Measurements from ENCODE around the gene MAN2A1.

The MAN2A1 gene

DNA sequence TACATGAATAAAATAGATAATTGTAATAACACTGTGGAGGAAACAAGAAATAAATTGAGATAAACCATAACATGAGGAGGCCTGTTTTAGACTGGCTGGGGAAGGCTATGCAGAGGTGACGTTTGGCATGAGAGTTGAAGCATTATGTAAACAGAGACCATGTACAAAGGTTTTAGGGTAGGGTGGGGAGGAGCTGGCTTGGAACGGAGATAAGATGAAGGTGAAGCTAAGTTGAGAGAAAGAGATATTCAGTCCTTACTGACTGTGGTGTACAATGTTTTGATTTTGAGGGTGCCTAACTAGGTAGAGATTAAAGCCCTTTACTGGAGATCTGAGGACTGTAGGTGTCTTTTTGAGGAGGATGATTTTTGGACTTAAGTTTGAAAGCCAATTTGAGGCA is 17.8 kb downstream of the MAN2A1 start:
- DNase-seq = no peak

DNA sequence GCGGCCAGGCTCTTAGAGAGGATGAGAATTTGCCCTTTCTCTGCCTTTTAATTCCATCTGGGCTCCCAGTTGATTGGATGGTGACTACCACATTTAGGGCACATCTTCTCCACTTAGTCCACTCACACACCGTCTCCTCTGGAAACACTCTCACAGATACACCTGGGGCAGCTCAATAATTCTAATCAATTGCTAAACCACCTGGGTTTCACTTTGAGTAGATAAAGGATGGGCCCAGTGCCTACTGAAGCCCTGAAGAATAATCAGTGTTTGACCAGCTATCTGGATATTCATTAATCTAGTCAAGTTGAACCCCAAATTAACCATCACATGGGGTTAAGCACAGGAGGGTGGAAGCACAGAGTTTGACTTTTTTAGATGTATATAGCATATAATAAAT is 19.1 kb downstream of the MAN2A1 start:
- DNase-seq = no peak

DNA sequence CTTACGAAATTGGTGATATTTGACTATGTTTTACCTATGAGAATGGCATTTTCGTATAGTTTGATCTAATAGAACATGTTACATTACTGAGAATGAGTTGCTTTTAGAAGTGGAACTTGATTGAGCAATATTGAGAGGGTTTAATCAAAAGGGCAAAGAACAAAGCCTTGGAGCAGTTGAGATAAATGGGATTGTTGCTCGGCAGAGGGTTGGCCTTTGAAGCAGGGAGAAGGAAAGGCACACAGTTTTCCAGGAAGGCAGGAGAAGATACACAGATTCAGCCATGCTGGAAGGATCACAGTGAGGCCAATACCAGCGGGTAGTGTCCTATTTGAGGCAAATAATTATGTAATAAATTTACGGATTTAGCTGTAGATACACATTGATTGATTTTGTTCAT is 19.5 kb downstream of the MAN2A1 start:
- DNase-seq = no peak

- DNase-seq = no peak
Observed at GRCh38 chr5:109711673-109712072, 21.9 kb downstream of the MAN2A1 start.

DNA sequence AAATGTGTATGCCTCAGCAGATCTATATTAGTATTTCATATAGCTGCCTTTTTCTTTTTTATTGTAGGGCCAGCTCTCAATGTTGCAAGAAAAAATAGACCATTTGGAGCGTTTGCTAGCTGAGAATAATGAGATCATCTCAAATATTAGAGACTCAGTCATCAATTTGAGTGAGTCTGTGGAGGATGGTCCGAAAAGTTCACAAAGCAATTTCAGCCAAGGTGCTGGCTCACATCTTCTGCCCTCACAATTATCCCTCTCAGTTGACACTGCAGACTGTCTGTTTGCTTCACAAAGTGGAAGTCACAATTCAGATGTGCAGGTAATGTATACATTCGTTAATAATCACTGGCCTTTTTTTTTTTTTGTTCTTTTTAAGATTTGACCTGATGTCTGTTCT is 23.7 kb downstream of the MAN2A1 start:
- no peak for DNase-seq

GRCh38 chr5:109714592-109714991 is 24.9 kb downstream of the MAN2A1 start:
- no peak for DNase-seq

DNA sequence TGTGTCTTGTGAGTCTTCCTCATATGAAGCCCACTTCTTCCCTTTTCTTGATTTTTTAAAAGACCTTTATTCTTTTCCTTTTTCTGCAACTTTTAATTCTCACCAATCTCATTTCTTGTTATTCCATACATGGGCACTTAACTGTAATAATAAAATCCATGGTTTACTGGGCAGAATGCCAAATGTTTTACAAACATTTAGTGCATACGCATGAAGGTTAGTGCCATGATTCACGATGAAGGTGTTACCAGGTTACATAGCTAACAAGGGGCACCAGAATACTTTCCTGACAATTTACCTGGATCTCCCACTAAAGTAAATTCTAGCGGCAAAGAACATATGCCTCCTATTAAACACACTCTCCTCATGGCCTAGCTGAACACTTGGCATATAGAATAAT is 28.5 kb downstream of the MAN2A1 start:
- DNase-seq = no peak

GRCh38 chr5:109718632-109719031 is 28.9 kb downstream of the MAN2A1 start:
- no peak for DNase-seq

DNA sequence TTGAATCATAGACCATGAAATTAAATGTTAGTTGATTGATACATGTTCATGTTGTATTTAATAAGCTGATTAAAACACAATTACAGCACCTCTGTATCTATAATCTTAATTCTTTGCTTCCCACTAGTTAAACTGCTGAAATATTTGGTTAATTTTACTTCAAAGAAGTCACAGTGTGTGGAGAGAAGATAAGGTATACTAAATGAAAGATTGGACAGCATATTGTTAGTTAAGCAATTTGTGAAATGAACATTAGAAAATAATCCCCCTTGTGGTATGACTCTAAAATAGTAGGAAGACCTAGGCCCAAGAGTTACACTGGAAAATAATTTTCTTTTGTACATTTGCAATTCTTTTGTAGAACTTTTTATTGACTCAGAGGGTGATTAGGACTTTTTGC is 30.3 kb downstream of the MAN2A1 start:
- DNase-seq = no peak

DNA sequence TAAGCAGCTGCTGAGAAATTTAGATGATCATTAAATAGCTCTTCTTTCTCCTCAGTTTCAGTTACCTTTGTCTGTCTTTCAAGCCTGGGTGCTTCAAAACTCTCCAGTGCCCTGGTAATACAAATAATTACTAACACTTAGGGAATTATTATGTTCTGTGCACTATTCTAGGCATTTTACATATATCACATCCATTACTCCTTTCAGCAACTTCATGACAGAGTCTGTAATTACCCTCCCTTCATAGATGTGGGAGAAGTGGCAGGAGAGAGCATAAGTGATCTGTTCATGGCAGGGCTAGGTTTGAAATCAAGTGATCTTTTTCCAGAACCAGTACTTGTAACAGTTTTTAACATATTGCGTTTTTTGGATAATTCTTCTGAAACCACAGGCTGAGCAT is 32.0 kb downstream of the MAN2A1 start:
- no peak for DNase-seq

DNA sequence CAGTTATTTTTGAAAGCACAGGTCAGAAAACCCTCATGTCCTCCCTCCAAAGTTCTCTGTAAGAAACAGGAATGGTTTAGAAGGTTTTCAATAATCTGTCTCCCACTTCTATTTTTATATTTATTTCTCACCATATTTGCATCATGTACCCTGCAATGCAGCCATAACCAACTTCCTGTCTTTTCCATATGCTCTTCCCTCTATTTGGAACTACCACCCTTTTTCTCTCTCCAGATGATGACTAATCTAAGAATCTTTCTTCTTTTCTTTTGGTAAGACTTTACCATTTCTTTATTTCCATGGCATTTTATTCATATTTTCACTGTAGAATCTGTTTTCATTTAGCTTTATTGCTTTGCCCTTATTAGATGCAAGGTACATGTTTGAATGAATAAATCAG is 33.9 kb downstream of the MAN2A1 start:
- peak; percentile 59 for DNase-seq

- no peak for DNase-seq
Observed at GRCh38 chr5:109725135-109725534, 35.4 kb downstream of the MAN2A1 start.

GRCh38 chr5:109739741-109740728 is 50.3 kb downstream of the MAN2A1 start:
- DNase-seq = no peak

DNA sequence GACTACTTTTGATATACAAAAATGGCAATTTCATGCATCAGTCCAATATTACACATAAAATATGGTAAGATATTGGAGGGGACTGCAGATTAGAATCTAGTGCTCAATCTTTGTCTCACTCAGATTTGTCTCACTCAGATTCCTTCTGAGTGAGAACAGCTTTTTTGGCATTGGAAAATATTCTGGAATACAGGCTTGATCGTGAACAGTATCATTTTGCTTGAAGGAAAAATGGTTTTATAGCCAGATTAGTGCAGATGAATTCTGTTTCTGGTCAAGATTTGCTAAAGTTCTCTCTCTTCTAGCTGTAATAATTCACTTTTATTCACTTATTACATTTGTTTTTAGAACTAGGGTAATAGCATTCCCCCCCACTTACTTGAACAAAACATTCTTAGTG is 51.2 kb downstream of the MAN2A1 start:
- DNase-seq = no peak

- no peak for DNase-seq
Observed at GRCh38 chr5:109741390-109741789, 51.7 kb downstream of the MAN2A1 start.

GRCh38 chr5:109743041-109743531 is 53.4 kb downstream of the MAN2A1 start:
- no peak for DNase-seq

DNA sequence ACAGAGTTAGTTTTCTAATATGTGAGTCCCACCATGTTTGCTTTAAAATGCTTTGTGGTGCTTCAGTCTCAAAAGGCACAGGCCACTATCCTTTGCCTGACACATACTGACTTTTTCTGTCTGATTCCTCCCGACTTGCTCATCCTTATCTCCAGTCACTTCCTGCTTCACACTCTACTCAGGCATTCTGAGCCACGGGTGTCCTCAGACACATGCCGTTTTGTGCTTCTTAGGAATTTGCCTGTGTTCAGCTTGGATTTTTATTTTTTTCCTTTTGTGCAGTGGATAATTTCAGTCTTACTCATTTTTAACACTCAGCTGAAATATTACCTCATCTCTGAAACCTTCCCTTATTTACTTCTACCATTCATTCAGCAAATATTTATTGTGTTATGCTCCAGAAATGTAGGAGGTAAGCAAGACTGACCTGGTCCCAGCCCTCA is 54.1 kb downstream of the MAN2A1 start:
- DNase-seq = peak; percentile 99

DNA sequence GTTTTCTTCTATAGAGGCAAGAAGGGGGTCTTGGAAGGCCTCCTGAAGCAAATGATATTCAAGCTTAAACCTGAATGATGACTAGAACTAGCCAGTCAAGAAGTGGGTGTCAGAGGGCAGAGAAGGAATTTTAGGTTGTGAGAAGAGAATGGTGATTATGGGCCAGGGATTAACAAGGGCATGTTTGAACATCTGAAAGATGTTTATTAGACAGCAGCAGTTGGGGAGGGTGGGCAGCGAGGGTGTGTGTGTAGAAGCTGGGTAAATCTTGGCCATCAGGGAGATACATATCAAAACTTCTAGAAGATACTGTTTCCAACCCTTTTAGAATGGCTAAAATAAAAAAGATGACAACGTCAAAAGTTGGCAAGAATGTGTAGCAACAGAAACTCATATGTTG is 54.5 kb downstream of the MAN2A1 start:
- no peak for DNase-seq

DNA sequence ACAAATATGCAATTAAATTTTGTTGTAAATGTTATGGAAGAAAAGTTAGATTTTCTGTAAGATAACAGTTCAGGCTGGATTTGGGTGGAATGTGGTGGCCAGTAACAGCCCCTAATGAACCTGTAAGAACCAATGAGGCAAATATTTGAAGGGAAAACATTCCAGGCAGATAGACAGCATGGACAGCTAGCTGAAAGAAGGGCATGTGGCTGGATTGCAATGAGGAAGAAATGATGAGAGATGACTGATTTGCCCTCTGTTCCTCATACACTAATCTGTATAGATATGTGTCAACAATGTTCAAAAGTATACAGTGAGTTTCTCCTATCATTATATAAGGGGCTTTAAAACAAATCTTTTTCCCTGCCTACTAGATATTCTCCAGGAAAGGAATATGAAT is 58.8 kb downstream of the MAN2A1 start:
- peak; percentile 59 for DNase-seq

DNA sequence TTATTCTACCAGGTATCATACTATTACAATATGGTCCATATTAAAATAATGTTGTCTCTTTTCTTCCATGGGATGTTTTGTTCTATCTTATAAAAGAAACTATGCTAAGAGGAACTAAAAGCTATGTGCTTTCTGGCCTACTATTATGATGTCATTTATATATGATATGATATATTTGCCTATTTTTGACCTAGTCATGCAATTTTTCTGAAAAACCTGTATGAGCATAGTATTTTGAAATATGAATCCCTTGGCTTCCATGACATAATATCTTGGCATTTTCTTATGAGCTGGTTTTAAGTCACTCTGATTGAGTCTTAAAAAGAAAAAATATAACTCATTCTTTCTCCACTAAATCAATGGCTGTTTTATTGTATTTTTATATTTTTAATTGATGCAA is 60.7 kb downstream of the MAN2A1 start:
- DNase-seq = no peak

- DNase-seq = no peak
Observed at GRCh38 chr5:109753279-109753678, 63.6 kb downstream of the MAN2A1 start.

- no peak for DNase-seq
Observed at GRCh38 chr5:109754319-109754718, 64.6 kb downstream of the MAN2A1 start.

GRCh38 chr5:109755761-109756160 is 66.0 kb downstream of the MAN2A1 start:
- no peak for DNase-seq

DNA sequence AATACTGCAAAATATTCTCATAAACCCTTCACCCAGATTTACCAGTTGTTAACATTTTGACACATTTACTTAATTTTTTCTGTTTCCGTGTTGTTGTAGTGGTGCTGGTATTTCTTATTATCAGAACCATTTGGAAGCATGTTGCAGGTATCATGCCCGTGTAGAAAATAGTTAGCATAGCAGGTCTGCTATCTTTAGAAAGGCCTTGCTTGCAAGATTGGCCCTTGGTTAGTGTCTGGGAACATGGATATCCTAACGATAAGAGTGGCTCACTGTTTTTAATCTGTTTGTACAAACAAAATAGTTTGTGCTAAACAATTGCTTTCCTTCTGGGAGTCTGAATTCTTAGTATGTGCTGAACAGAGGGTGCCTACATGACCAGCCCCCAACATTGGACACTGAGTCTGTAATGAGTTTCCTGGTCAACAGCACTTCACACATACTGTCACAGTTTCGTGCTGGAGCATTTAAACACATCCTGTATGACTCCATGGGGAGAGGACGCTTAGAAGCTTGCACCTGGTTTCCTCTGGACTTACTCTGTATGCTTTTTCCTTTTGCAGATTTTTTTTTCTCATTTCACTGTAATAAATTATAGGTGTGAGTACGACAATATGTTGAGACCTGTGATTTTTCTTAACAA is 66.9 kb downstream of the MAN2A1 start:
- no peak for DNase-seq

All from fibroblast of skin of scalp (primary cell).